Neutrophil (primary cell): ENCODE measurements around the gene GAREM1.

ENCODE experiments used
- H3K27ac ChIP-seq: fragments of 200-600 bp; sonication (generic); 2 replicates; pipeline ENCODE4 v1.5.1; 2016; ENCODE audit warnings: mild to moderate bottlenecking, moderate library complexity
- H3K27me3 ChIP-seq: fragments of 200-600 bp; sonication (generic); 2 replicates; pipeline ENCODE4 v1.6.0; 2016; ENCODE audit warnings: mild to moderate bottlenecking
- H3K36me3 ChIP-seq: fragments of 200-600 bp; sonication (generic); 2 replicates; pipeline ENCODE4 v1.5.1; 2017
- H3K4me1 ChIP-seq, 2 experiments: fragments of 200-600 bp in 1 of 2; sonication (generic) in 1 of 2; 1 replicate in 1 of 2; 2 replicates in 1 of 2; pipeline versions ENCODE4 v1.5.1 to v1.6.1; 2013 to 2016; ENCODE audit warnings: low read depth in 1 of 2, low read length in 1 of 2, mild to moderate bottlenecking in 1 of 2, moderate library complexity in 1 of 2; ENCODE audit not compliant: control insufficient read depth in 1 of 2, insufficient read depth in 1 of 2
- H3K4me3 ChIP-seq, 2 experiments: fragments of 200-600 bp in 1 of 2; sonication (generic) in 1 of 2; 1 replicate in 1 of 2; 2 replicates in 1 of 2; pipeline ENCODE4 v1.5.1; 2013 to 2016; ENCODE audit warnings: low read depth in 1 of 2, low read length in 1 of 2, mild to moderate bottlenecking in 1 of 2, moderate library complexity in 1 of 2
- H3K9me3 ChIP-seq: fragments of 200-600 bp; sonication (generic); 2 replicates; pipeline ENCODE4 v1.5.1; 2016
- CTCF ChIP-seq: fragments of 200-600 bp; sonication (generic); IDR thresholded peaks from 2 replicates; pipeline ENCODE4 v1.5.1; 2016; ENCODE audit warnings: antibody characterized with exemption

GAREM1 gene

GRCh38 chr18:32473325-32473724 lies 2.6 kb upstream of the GAREM1 start:
- Histone ChIP-seq H3K4me1 (peaks cover 0 to 7% of the 10 kb centered on the region in 2 experiments), H3K27ac (no peak overlapping the region), H3K27me3 (peaks cover 82% of the 10 kb centered on the region), H3K4me3 (no peak overlapping the region), H3K9me3 (no peaks in the 10 kb centered on the region), H3K36me3 (no peaks in the 10 kb centered on the region)
- no peak for TF ChIP-seq CTCF

GRCh38 chr18:32472841-32473240 lies 2.2 kb upstream of the GAREM1 start:
- Histone ChIP-seq H3K9me3 (no peaks in the 10 kb centered on the region), H3K36me3 (no peaks in the 10 kb centered on the region), H3K4me1 (peaks cover 0 to 7% of the 10 kb centered on the region in 2 experiments), H3K27me3 (peaks cover 86% of the 10 kb centered on the region), H3K27ac (no peak overlapping the region), H3K4me3 (no peak overlapping the region)
- no peak for TF ChIP-seq CTCF

- TF ChIP-seq CTCF: no peak
- Histone ChIP-seq H3K4me1 (peaks cover 0 to 7% of the 10 kb centered on the region in 2 experiments), H3K36me3 (no peaks in the 10 kb centered on the region), H3K27me3 (peaks cover 97% of the 10 kb centered on the region), H3K4me3 (peak overlapping the region in 1 of 2 experiments; percentile 21), H3K27ac (no peak overlapping the region), H3K9me3 (no peaks in the 10 kb centered on the region)
These were observed 295 bp downstream of the GAREM1 start for GRCh38 chr18:32470460-32470713.

GRCh38 chr18:32469691-32470459 lies 807 bp downstream of the GAREM1 start:
- Histone ChIP-seq H3K27ac (no peak overlapping the region), H3K27me3 (peaks cover 96% of the 10 kb centered on the region)
- no peak for TF ChIP-seq CTCF

GRCh38 chr18:32469190-32469651 lies 1.5 kb downstream of the GAREM1 start:
- H3K27ac ChIP-seq: no peak overlapping the region
- no peak for TF ChIP-seq CTCF
- no peak overlapping the region for H3K4me3 ChIP-seq
- peaks cover 0 to 7% of the 10 kb centered on the region in 2 experiments for H3K4me1 ChIP-seq
- peaks cover 92% of the 10 kb centered on the region for H3K27me3 ChIP-seq
- no peaks in the 10 kb centered on the region for H3K9me3 ChIP-seq
- no peaks in the 10 kb centered on the region for H3K36me3 ChIP-seq

More at GRCh38 chr18:32469691-32470459, 807 bp downstream of the GAREM1 start:
- H3K4me3 ChIP-seq: no peak overlapping the region
- H3K9me3 ChIP-seq: no peaks in the 10 kb centered on the region
- peaks cover 0 to 7% of the 10 kb centered on the region in 2 experiments for H3K4me1 ChIP-seq
- H3K36me3 ChIP-seq: no peaks in the 10 kb centered on the region
